ENCODE measurements around the gene C9orf85. TPM values are rescaled to one million over a fixed set of nuclear protein-coding genes. Genes with fewer than 3 reads are reported as not detected.

C9orf85 gene
- total RNA-seq, 1 donor from 2014 or later, result 19.1 TPM

DNA sequence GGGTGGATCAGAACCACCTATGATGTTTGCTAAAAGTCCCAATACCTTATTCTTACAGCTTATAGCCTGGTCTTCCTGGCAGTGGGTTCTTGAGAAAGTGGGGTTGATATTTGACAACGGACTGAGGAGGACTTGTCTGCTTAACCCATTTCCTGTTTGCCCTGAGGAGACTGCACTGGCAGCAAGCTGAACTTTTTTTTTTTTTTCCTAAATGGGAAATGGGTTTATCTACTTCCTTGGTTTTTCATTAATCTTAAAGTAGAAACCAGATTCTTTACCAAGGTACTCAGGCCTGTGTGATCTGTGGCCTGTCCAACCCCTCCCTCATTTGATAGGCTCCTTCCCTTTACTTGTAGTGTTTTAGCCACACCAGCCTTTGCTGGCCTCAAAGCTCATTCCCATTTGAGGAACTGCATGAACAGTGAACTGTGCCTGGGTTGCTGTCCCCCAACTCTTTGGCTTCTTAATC is 101.9 kb downstream of the C9orf85 start:
- no peak for DNase-seq

- no peak for DNase-seq
Measured at GRCh38 chr9:72022841-72023240, 111.4 kb downstream of the C9orf85 start.

Other genes with a start within 250 kb of the C9orf85 start
- 204 and 216 TPM in 2 replicates for gene CEMIP2, start 143.1 kb upstream of the C9orf85 start, total RNA-seq
- 68.0 and 76.9 TPM in 2 replicates for gene ABHD17B, start 446 bp upstream of the C9orf85 start, total RNA-seq
- gene C9orf57, start 149.0 kb downstream of the C9orf85 start, total RNA-seq, result not detected in 2 replicates
- gene GDA, start 237.8 kb downstream of the C9orf85 start, total RNA-seq, result 0.17 and 0.19 TPM in 2 replicates

Measured in dermis blood vessel endothelial cell (primary cell).